Dermis lymphatic vessel endothelial cell (primary cell): ENCODE data around the gene NUP88. TPM values are rescaled to one million over a fixed set of nuclear protein-coding genes. Genes with fewer than 3 reads are reported as not detected.

Source experiments
- total RNA-seq: library from RNA; depleted of rRNA; stranded (reverse); fragments of >200 nt; gene quantifications from 2 replicates; pipeline ENCODE4 v1.2.1, GENCODE V29; 2014

The NUP88 gene
- 72.6 and 78.9 TPM in 2 replicates for total RNA-seq

GRCh38 chr17:5419356-5419958 is at the start of gene NUP88:
Gene NUP88 (minus strand): TSS chr17:5419662. CDS start chr17:5419650, 12 bp downstream.

GRCh38 chr17:5438716-5439445 is 19.4 kb upstream of the NUP88 start, which contains the start of gene C1QBP:
Gene C1QBP (minus strand): TSS chr17:5439155. CDS start chr17:5439073, 82 bp downstream.

GRCh38 chr17:5419959-5420653 is 644 bp upstream of the NUP88 start, which contains the start of gene RPAIN:
Gene RPAIN (plus strand): TSS chr17:5420182. CDS start chr17:5420211, 29 bp downstream.

Other genes with a start within 250 kb of the NUP88 start
- 1.7 and 4.2 TPM in 2 replicates for gene ZNF594, start 227.8 kb downstream of the NUP88 start, total RNA-seq
- gene SCIMP, start 184.8 kb downstream of the NUP88 start, total RNA-seq, result not detected in 2 replicates
- 36.6 and 48.6 TPM in 2 replicates for gene RABEP1, start 137.4 kb downstream of the NUP88 start, total RNA-seq
- gene RPAIN, start 520 bp upstream of the NUP88 start, total RNA-seq, result 43.2 and 47.0 TPM in 2 replicates
- 181 and 261 TPM in 2 replicates for gene C1QBP, start 19.5 kb upstream of the NUP88 start, total RNA-seq
- 7.9 and 12.3 TPM in 2 replicates for gene DHX33, start 49.3 kb upstream of the NUP88 start, total RNA-seq
- 21.3 and 32.7 TPM in 2 replicates for gene DERL2, start 66.5 kb upstream of the NUP88 start, total RNA-seq
- 15.7 and 19.2 TPM in 2 replicates for gene MIS12, start 66.9 kb upstream of the NUP88 start, total RNA-seq
- 4.8 and 7.0 TPM in 2 replicates for gene NLRP1, start 164.8 kb upstream of the NUP88 start, total RNA-seq